Measurements from ENCODE around the gene PNMA6A. TPM values are rescaled to one million over a fixed set of nuclear protein-coding genes. Genes with fewer than 3 reads are reported as not detected.

PNMA6A gene
- total and polyA plus RNA-seq, 9 of the 15 experiments (the other 6 are each of a cell fraction or from before 2014, with no cell fraction given): 0.10 to 6.9 (median 1.3) TPM

GRCh38 chrX:153065389-153065788, 6.9 kb upstream of the PNMA6A start (continued):
- TF ChIP-seq RAD21 (CRISPR knock-in tag; conservative IDR thresholded peaks at IDR 0.05 in 1 of 2, IDR thresholded peaks at IDR 0.05 in 1 of 2) (no peak), BRD9 (IDR thresholded peaks at IDR 0.05; ENCODE audit: low read depth, partially characterized antibody) (no peak), NR2C1 (IDR thresholded peaks at IDR 0.05) (no peak), NR2C1 (tag; IDR thresholded peaks at IDR 0.05) (peak; percentile 57), BRCA1 (IDR thresholded peaks at IDR 0.05) (no peak), BRCA1 (CRISPR knock-in tag; IDR thresholded peaks at IDR 0.05) (no peak), JUN (IDR thresholded peaks at IDR 0.05; ENCODE audit: borderline replicate concordance, low read depth, low read length) (no peak), JUN (CRISPR knock-in tag; IDR thresholded peaks at IDR 0.05; ENCODE audit: borderline replicate concordance) (no peak), MYBL2 (IDR thresholded peaks at IDR 0.05; ENCODE audit: low read depth) (no peak), MYBL2 (CRISPR knock-in tag; IDR thresholded peaks at IDR 0.05; ENCODE audit: borderline replicate concordance) (no peak), ZNF316 (IDR thresholded peaks at IDR 0.05) (peak; percentile 70), NFE2 (IDR thresholded peaks at IDR 0.05; ENCODE audit: low read depth) (peak; percentile 77), TAF1 (IDR thresholded peaks at IDR 0.05; ENCODE audit: control insufficient read depth, extremely low read depth, insufficient read depth, low read length, severe bottlenecking) (no peak), ZNF583 (CRISPR knock-in tag; IDR thresholded peaks at IDR 0.05) (0 out of 2 replicates have a peak, but pooled peaks have one; percentile 30), ARID3A (IDR thresholded peaks at IDR 0.05; ENCODE audit: borderline replicate concordance, low read depth, low read length) (no peak), RHOXF2B (CRISPR knock-in tag; conservative IDR thresholded peaks at IDR 0.05) (no peak), ZKSCAN1 (IDR thresholded peaks at IDR 0.05; ENCODE audit: low read depth, low read length) (no peak), HMGN3 (IDR thresholded peaks at IDR 0.05; ENCODE audit: borderline replicate concordance, extremely low read depth, insufficient read length, low read depth, low read length) (no peak), SMAD1 (IDR thresholded peaks at IDR 0.05; ENCODE audit: low read depth, low read length, partially characterized antibody) (no peak), KDM1A (IDR thresholded peaks at IDR 0.05) (no peak), POLR2B (IDR thresholded peaks at IDR 0.05; ENCODE audit: low read depth, partially characterized antibody) (no peak), ZNF277 (CRISPR knock-in tag; IDR thresholded peaks at IDR 0.05; ENCODE audit: borderline replicate concordance) (no peak)
- TF ChIP-seq, protein P1, sequence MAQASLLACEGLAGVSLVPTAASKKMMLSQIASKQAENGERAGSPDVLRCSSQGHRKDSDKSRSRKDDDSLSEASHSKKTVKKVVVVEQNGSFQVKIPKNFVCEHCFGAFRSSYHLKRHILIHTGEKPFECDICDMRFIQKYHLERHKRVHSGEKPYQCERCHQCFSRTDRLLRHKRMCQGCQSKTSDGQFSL (CRISPR knock-in tag; IDR thresholded peaks at IDR 0.05): no peak
- TF ChIP-seq, protein P1 (tag; IDR thresholded peaks at IDR 0.05): peak in 1 of 2 experiments; percentile 44; a peak in 1 of 4 replicates
- TF ChIP-seq, protein P2, sequence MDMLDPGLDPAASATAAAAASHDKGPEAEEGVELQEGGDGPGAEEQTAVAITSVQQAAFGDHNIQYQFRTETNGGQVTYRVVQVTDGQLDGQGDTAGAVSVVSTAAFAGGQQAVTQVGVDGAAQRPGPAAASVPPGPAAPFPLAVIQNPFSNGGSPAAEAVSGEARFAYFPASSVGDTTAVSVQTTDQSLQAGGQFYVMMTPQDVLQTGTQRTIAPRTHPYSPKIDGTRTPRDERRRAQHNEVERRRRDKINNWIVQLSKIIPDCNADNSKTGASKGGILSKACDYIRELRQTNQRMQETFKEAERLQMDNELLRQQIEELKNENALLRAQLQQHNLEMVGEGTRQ (CRISPR knock-in tag; IDR thresholded peaks at IDR 0.05): no peak
- TF ChIP-seq, protein P3, sequence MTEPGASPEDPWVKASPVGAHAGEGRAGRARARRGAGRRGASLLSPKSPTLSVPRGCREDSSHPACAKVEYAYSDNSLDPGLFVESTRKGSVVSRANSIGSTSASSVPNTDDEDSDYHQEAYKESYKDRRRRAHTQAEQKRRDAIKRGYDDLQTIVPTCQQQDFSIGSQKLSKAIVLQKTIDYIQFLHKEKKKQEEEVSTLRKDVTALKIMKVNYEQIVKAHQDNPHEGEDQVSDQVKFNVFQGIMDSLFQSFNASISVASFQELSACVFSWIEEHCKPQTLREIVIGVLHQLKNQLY (CRISPR knock-in tag; conservative IDR thresholded peaks at IDR 0.05): no peak
